ENCODE data around the gene RNF151.

The RNF151 gene

DNA sequence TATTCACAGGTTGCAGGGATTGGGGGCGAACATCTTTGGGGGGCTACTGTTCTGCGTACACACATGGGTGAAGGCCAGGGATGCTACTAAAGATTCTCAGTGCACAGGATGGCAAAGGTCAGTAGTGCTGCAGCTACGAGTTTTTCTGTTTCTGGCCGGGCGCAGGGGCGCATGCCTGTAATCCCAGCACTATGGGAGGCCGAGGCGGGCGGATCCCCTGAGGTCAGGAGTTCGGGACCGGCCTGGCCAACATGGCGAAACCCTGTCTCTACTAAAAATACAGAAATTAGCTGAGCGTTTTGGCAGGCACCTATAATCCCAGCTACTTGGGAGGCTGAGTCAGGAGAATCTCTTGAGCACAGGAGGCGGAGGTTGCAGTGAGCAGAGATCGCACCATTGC is 46.9 kb downstream of the RNF151 start:
- DNase-seq (ENCODE audit: extremely low spot score): no peak
- POLR2A ChIA-PET: interaction anchor here (1.2 to 1.6 kb wide), 2 partner anchors 140 to 142 kb away, joined by 3 to 4 read pairs; partner anchors contain the start of gene TRAF7
- CTCF ChIA-PET: no interaction called here
- TF ChIP-seq NFRKB (IDR thresholded peaks at IDR 0.05): no peak
- TF ChIP-seq FOXM1 (IDR thresholded peaks at IDR 0.05; ENCODE audit: borderline replicate concordance): no peak
- no peak for TF ChIP-seq ARNT (IDR thresholded peaks at IDR 0.05)
- TF ChIP-seq L3MBTL2 (conservative IDR thresholded peaks at IDR 0.05): no peak
- no peak for TF ChIP-seq ELF4 (IDR thresholded peaks at IDR 0.05)
- TF ChIP-seq HDGF (IDR thresholded peaks at IDR 0.05; ENCODE audit: borderline replicate concordance): no peak
- no peak for TF ChIP-seq LEF1 (IDR thresholded peaks at IDR 0.05; ENCODE audit: borderline replicate concordance)
- no peak for TF ChIP-seq BHLHE40 (IDR thresholded peaks at IDR 0.05; ENCODE audit: borderline replicate concordance)
- TF ChIP-seq SUZ12 (IDR thresholded peaks at IDR 0.05): no peak
- TF ChIP-seq TARDBP (IDR thresholded peaks at IDR 0.05): no peak
- TF ChIP-seq FOXK2 (IDR thresholded peaks at IDR 0.05): no peak

DNA sequence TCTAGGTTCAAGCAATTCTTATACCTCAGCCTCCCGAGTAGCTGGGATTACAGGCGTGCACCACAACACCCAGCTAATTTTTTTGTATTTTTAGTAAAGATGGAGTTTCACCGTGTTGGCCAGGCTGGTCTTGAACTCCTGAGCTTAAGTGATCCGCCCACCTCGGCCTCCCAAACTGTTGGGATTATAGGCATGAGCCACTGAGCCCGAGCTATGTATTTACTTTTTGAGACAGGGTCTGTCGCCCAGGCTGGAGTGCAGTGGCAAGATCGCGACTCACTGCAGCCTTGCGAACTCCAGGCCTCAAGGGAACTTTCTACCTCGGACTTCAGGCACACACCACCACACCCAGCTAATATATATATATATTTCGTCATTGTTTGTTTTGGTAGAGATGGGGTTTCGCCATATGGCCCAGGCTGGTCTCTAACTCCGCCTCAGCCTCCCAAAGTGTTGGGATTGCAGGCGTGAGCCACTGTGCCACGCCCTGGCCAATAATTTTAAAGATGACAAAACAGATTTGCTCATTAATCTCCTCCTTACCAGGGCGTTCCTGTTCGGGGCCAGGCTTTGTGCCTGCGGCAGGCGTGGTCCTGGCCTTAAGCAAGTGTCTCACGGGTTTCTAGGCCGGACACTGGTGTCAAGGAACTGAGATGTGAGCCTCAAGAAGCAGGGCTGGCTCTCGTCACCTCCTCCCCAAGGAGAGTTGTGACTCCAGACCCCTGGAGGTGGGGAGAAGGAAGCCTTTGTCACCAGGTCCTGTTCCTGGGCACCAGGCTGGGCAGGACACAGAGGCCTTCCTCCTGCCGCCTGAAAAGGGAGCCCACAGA is 48.7 kb downstream of the RNF151 start:
- ChIA-PET CTCF (no interaction called here), POLR2A (interaction anchor here (0.8 to 1.8 kb wide), 6 partner anchors 10 to 140 kb away, joined by 3 to 7 read pairs (median 5); partner anchors contain the start of genes RPS2 and TRAF7)
- TF ChIP-seq HDGF (IDR thresholded peaks at IDR 0.05; ENCODE audit: borderline replicate concordance): 0 out of 2 replicates have a peak, but pooled peaks have one; percentile 64
- no peak for TF ChIP-seq FOXM1 (IDR thresholded peaks at IDR 0.05; ENCODE audit: borderline replicate concordance)
- no peak for DNase-seq (ENCODE audit: extremely low spot score)

DNA sequence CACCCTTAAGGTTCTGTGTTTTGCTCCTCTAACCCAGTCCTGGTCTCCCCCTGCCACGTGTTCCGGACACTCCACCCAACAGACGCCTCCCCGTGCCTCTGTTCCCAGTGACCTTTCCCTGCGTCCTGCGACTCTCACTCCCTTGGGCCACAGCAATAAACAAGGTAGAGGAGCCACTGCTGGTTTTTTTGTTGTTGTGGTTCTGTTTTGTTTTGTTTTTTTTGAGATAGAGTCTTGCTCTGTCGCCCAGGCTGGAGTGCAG is 49.2 kb downstream of the RNF151 start:
- TF ChIP-seq BHLHE40 (IDR thresholded peaks at IDR 0.05; ENCODE audit: borderline replicate concordance): no peak
- TF ChIP-seq L3MBTL2 (conservative IDR thresholded peaks at IDR 0.05): no peak
- TF ChIP-seq FOXK2 (IDR thresholded peaks at IDR 0.05): no peak
- TF ChIP-seq ELF4 (IDR thresholded peaks at IDR 0.05): no peak
- TF ChIP-seq CTBP1 (IDR thresholded peaks at IDR 0.05; ENCODE audit: borderline replicate concordance): no peak
- no peak for TF ChIP-seq SUZ12 (IDR thresholded peaks at IDR 0.05)
- TF ChIP-seq LEF1 (IDR thresholded peaks at IDR 0.05; ENCODE audit: borderline replicate concordance): no peak
- no peak for TF ChIP-seq NFRKB (IDR thresholded peaks at IDR 0.05)
- POLR2A ChIA-PET: interaction anchor here (0.6 to 1.4 kb wide), 8 partner anchors 8 to 139 kb away, joined by 3 to 9 read pairs (median 4); partner anchors contain the start of genes RPS2 and TRAF7
- CTCF ChIA-PET: interaction anchor here (0.6 to 1.3 kb wide), 8 partner anchors 12 to 135 kb away, joined by 3 to 8 read pairs (median 4); partner anchors contain the start of genes NTHL1 and TSC2
- no peak for DNase-seq (ENCODE audit: extremely low spot score)

DNA sequence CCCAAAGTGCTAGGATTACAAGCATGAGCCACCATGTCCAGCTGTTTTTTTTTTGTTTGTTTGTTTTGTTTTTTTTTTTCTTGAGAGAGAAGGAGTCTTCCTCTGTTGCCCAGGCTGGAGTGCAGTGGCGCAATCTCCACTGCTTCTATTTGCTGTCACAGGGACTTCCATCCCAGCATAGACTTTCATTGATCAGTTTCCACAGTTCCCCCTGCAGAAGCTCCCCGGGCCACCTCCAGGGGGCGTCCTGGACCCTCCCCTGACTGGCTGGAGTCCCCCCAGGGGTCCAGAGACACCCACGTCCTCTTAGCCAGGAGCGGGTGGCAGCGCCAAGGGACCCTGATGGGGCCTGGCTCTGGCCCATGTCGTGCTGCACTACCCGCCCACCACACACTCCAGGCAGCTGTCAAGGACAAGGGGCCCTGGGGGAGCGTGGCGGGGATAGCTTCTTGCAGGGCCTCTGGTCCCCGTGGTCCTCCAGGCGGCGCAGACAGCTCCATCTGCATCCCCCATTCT is 49.8 kb downstream of the RNF151 start:
- ChIA-PET CTCF (interaction anchor here (0.6 to 1.3 kb wide), 10 partner anchors 12 to 134 kb away, joined by 3 to 8 read pairs (median 3); partner anchors contain the start of genes NTHL1 and TSC2), POLR2A (interaction anchor here (0.6 to 1.4 kb wide), 5 partner anchors 8 to 139 kb away, joined by 3 to 9 read pairs (median 3); partner anchors contain the start of genes RPS2 and TRAF7)
- TF ChIP-seq LEF1 (IDR thresholded peaks at IDR 0.05; ENCODE audit: borderline replicate concordance) (no peak), TARDBP (IDR thresholded peaks at IDR 0.05) (no peak), HDGF (IDR thresholded peaks at IDR 0.05; ENCODE audit: borderline replicate concordance) (no peak), SP1 (IDR thresholded peaks at IDR 0.05) (no peak), ARNT (IDR thresholded peaks at IDR 0.05) (no peak), SUZ12 (IDR thresholded peaks at IDR 0.05) (no peak), BHLHE40 (IDR thresholded peaks at IDR 0.05; ENCODE audit: borderline replicate concordance) (no peak), NFRKB (IDR thresholded peaks at IDR 0.05) (no peak), ZNF384 (IDR thresholded peaks at IDR 0.05) (no peak), FOXA1 (IDR thresholded peaks at IDR 0.05) (no peak), L3MBTL2 (conservative IDR thresholded peaks at IDR 0.05) (no peak), FOXM1 (IDR thresholded peaks at IDR 0.05; ENCODE audit: borderline replicate concordance) (no peak), ELF4 (IDR thresholded peaks at IDR 0.05) (no peak), CTBP1 (IDR thresholded peaks at IDR 0.05; ENCODE audit: borderline replicate concordance) (no peak)
- TF ChIP-seq, protein P1, sequence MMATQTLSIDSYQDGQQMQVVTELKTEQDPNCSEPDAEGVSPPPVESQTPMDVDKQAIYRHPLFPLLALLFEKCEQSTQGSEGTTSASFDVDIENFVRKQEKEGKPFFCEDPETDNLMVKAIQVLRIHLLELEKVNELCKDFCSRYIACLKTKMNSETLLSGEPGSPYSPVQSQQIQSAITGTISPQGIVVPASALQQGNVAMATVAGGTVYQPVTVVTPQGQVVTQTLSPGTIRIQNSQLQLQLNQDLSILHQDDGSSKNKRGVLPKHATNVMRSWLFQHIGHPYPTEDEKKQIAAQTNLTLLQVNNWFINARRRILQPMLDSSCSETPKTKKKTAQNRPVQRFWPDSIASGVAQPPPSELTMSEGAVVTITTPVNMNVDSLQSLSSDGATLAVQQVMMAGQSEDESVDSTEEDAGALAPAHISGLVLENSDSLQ (IDR thresholded peaks at IDR 0.05): no peak
- DNase-seq (ENCODE audit: extremely low spot score): no peak

All from HEK293T (cell line).